Activated CD8-positive, alpha-beta memory T cell treated with anti-CD3 and anti-CD28 coated beads, Interleukin-2, amount 10 ng/mL, durations not matched to agents 7 days and 5 days (primary cell): Measurements from ENCODE around the gene CMTM2. TPM values are rescaled to one million over a fixed set of nuclear protein-coding genes. Genes with fewer than 3 reads are reported as not detected.
A peak's percentile ranks its signal among the peaks of the same experiment; 100 is the strongest.

Source experiments
- ATAC-seq: fragments of 150-1000 bp; cut with Tn5 transposase; one replicate; pipeline ENCODE4 v1.10.0; 2021; ENCODE audit warnings: moderate library complexity
- CTCF ChIA-PET: fragments of 350-600 bp; sonication (Branson Sonifier 250); formaldehyde crosslinking; loops from one replicate; lab custom pipeline; 2021; ENCODE audit warnings: antibody characterized with exemption; lab: Charles Lee
- DNase-seq: peaks from one replicate; pipeline ENCODE4 v3.0.0-alpha.2; 2020
- H3K27ac Mint-ChIP-seq: one replicate; pipeline ENCODE4 v1.8.0; 2021; ENCODE audit warnings: mild to moderate bottlenecking, mixed read lengths
- H3K27me3 Mint-ChIP-seq: one replicate; pipeline ENCODE4 v1.8.0; 2021; ENCODE audit warnings: mixed read lengths
- H3K36me3 Mint-ChIP-seq: one replicate; pipeline ENCODE4 v1.8.0; 2021; ENCODE audit warnings: mild to moderate bottlenecking, mixed read lengths
- H3K4me1 Mint-ChIP-seq: one replicate; pipeline ENCODE4 v1.8.0; 2021; ENCODE audit warnings: mixed read lengths
- H3K4me3 Mint-ChIP-seq: one replicate; pipeline ENCODE4 v1.8.0; 2021; ENCODE audit warnings: mild to moderate bottlenecking, moderate library complexity, mixed read lengths
- H3K9me3 Mint-ChIP-seq: one replicate; pipeline ENCODE4 v1.8.0; 2022; ENCODE audit warnings: low read depth, mixed read lengths
- total RNA-seq, 2 experiments: library from RNA; stranded (reverse); gene quantifications; one replicate each; pipeline ENCODE4 v1.2.3, GENCODE V29; 2021

CMTM2 gene
- total RNA-seq, result 1 to 10 TPM; 1.1 to 1.6 TPM

GRCh38 chr16:66578651-66579531, at the start of gene CMTM2:
Gene CMTM2 (plus strand): TSS chr16:66579463. CDS start chr16:66579608, 145 bp downstream.
- ATAC-seq (peak; percentile 39), DNase-seq (no peak)
- Mint-ChIP-seq H3K27me3 (peaks cover 42% of the 10 kb centered on the region), H3K36me3 (peaks cover 8% of the 10 kb centered on the region), H3K4me1 (peaks cover 20% of the 10 kb centered on the region), H3K9me3 (no peaks in the 10 kb centered on the region), H3K27ac (no peak within 1 kb of the TSS), H3K4me3 (no peak within 1 kb of the TSS)
- CTCF ChIA-PET, result interaction anchor here (1.0 to 2.7 kb wide), 7 partner anchors 9 to 172 kb away, joined by 3 to 10 read pairs (median 5); partner anchors contain the start of gene CKLF

GRCh38 chr16:66529475-66529874, 49.8 kb upstream of the CMTM2 start:
- DNase-seq (no peak), ATAC-seq (no peak)
- CTCF ChIA-PET, result no interaction called here
- no peaks in the 10 kb centered on the region for H3K9me3 Mint-ChIP-seq
- no peak overlapping the region for H3K4me3 Mint-ChIP-seq
- peaks cover 6% of the 10 kb centered on the region for H3K36me3 Mint-ChIP-seq
- H3K4me1 Mint-ChIP-seq, result peaks cover 32% of the 10 kb centered on the region
- no peaks in the 10 kb centered on the region for H3K27me3 Mint-ChIP-seq
- H3K27ac Mint-ChIP-seq, result no peak overlapping the region

GRCh38 chr16:66534376-66534799, 44.9 kb upstream of the CMTM2 start:
- H3K27ac Mint-ChIP-seq, result no peak overlapping the region
- DNase-seq (no peak), ATAC-seq (no peak)
- H3K9me3 Mint-ChIP-seq, result no peaks in the 10 kb centered on the region
- H3K27me3 Mint-ChIP-seq, result no peaks in the 10 kb centered on the region
- no peak overlapping the region for H3K4me3 Mint-ChIP-seq
- H3K4me1 Mint-ChIP-seq, result peaks cover 7% of the 10 kb centered on the region
- CTCF ChIA-PET, result no interaction called here
- peaks cover 1% of the 10 kb centered on the region for H3K36me3 Mint-ChIP-seq

GRCh38 chr16:66536525-66536924, 42.7 kb upstream of the CMTM2 start:
- no peak for DNase-seq
- Mint-ChIP-seq H3K27me3 (no peaks in the 10 kb centered on the region), H3K27ac (no peak overlapping the region), H3K4me3 (no peak overlapping the region), H3K36me3 (peaks cover 3% of the 10 kb centered on the region), H3K9me3 (no peaks in the 10 kb centered on the region), H3K4me1 (peaks cover 16% of the 10 kb centered on the region)
- no peak for ATAC-seq
- CTCF ChIA-PET, result interaction anchor here (0.8 to 1.8 kb wide), 5 partner anchors 10 to 67 kb away, joined by 3 to 5 read pairs (median 3); no protein-coding TSS in a partner anchor

- CTCF ChIA-PET, result interaction anchor here (0.8 to 1.2 kb wide), 3 partner anchors 18 to 67 kb away, joined by 3 read pairs; no protein-coding TSS in a partner anchor
These were observed 42.0 kb upstream of the CMTM2 start for GRCh38 chr16:66537236-66537635.

GRCh38 chr16:66538910-66539309, 40.4 kb upstream of the CMTM2 start:
- ATAC-seq, result no peak
- Mint-ChIP-seq H3K4me3 (no peak overlapping the region), H3K4me1 (peaks cover 16% of the 10 kb centered on the region), H3K9me3 (no peaks in the 10 kb centered on the region), H3K27ac (peak overlapping the region; percentile 4), H3K36me3 (peaks cover 1% of the 10 kb centered on the region), H3K27me3 (no peaks in the 10 kb centered on the region)
- CTCF ChIA-PET, result interaction anchor here (0.6 to 1.7 kb wide), 2 partner anchors 12 to 17 kb away, joined by 4 read pairs; partner anchors contain the start of gene TK2
- no peak for DNase-seq

More at GRCh38 chr16:66537236-66537635, 42.0 kb upstream of the CMTM2 start:
- H3K4me3 Mint-ChIP-seq, result no peak overlapping the region
- ATAC-seq (no peak), DNase-seq (no peak)
- H3K36me3 Mint-ChIP-seq, result peaks cover 3% of the 10 kb centered on the region
- peaks cover 16% of the 10 kb centered on the region for H3K4me1 Mint-ChIP-seq
- no peaks in the 10 kb centered on the region for H3K27me3 Mint-ChIP-seq
- H3K27ac Mint-ChIP-seq, result no peak overlapping the region
- no peaks in the 10 kb centered on the region for H3K9me3 Mint-ChIP-seq

GRCh38 chr16:66539623-66540469, 39.4 kb upstream of the CMTM2 start:
- Mint-ChIP-seq H3K9me3 (no peaks in the 10 kb centered on the region), H3K4me3 (peak overlapping the region; percentile 3), H3K27ac (peak overlapping the region; percentile 63), H3K4me1 (peaks cover 16% of the 10 kb centered on the region), H3K36me3 (peaks cover 1% of the 10 kb centered on the region), H3K27me3 (no peaks in the 10 kb centered on the region)
- CTCF ChIA-PET, result interaction anchor here (1.0 to 1.7 kb wide), 6 partner anchors 11 to 28 kb away, joined by 3 to 4 read pairs (median 4); partner anchors contain the start of genes CKLF and TK2
- DNase-seq (no peak), ATAC-seq (peak; percentile 54)

GRCh38 chr16:66541388-66542355, 37.6 kb upstream of the CMTM2 start:
- Mint-ChIP-seq H3K27ac (no peak overlapping the region), H3K9me3 (no peaks in the 10 kb centered on the region), H3K27me3 (no peaks in the 10 kb centered on the region), H3K36me3 (peaks cover 1% of the 10 kb centered on the region), H3K4me1 (peaks cover 17% of the 10 kb centered on the region), H3K4me3 (no peak overlapping the region)
- CTCF ChIA-PET, result interaction anchor here (1.1 to 1.6 kb wide), 4 partner anchors 9 to 135 kb away, joined by 3 to 4 read pairs (median 3); no protein-coding TSS in a partner anchor
- DNase-seq, result no peak
- ATAC-seq, result no peak

- no peak for ATAC-seq
- peaks cover 19% of the 10 kb centered on the region for H3K4me1 Mint-ChIP-seq
- no peak overlapping the region for H3K4me3 Mint-ChIP-seq
- peaks cover 1% of the 10 kb centered on the region for H3K36me3 Mint-ChIP-seq
- no peaks in the 10 kb centered on the region for H3K27me3 Mint-ChIP-seq
- no peak for DNase-seq
- no peak overlapping the region for H3K27ac Mint-ChIP-seq
- H3K9me3 Mint-ChIP-seq, result no peaks in the 10 kb centered on the region
- CTCF ChIA-PET, result interaction anchor here (1.1 to 1.7 kb wide), 3 partner anchors 27 to 136 kb away, joined by 3 to 6 read pairs (median 5); no protein-coding TSS in a partner anchor
These were observed 36.9 kb upstream of the CMTM2 start for GRCh38 chr16:66542396-66542795.

GRCh38 chr16:66543541-66543940, 35.7 kb upstream of the CMTM2 start:
- H3K9me3 Mint-ChIP-seq, result no peaks in the 10 kb centered on the region
- CTCF ChIA-PET, result interaction anchor here (0.6 to 1.7 kb wide), 6 partner anchors 8 to 61 kb away, joined by 3 to 6 read pairs (median 4); partner anchors contain the start of gene CKLF
- H3K36me3 Mint-ChIP-seq, result peaks cover 1% of the 10 kb centered on the region
- peaks cover 29% of the 10 kb centered on the region for H3K4me1 Mint-ChIP-seq
- H3K27me3 Mint-ChIP-seq, result no peaks in the 10 kb centered on the region
- ATAC-seq, result no peak
- DNase-seq, result no peak
- no peak overlapping the region for H3K4me3 Mint-ChIP-seq
- H3K27ac Mint-ChIP-seq, result peak overlapping the region; percentile 20

GRCh38 chr16:66544016-66544757, 35.1 kb upstream of the CMTM2 start:
- CTCF ChIA-PET, result interaction anchor here (1.1 to 1.7 kb wide), 4 partner anchors 21 to 65 kb away, joined by 3 to 6 read pairs (median 4); no protein-coding TSS in a partner anchor
- Mint-ChIP-seq H3K4me3 (no peak overlapping the region), H3K4me1 (peaks cover 32% of the 10 kb centered on the region), H3K9me3 (no peaks in the 10 kb centered on the region), H3K36me3 (peaks cover 1% of the 10 kb centered on the region), H3K27me3 (no peaks in the 10 kb centered on the region), H3K27ac (no peak overlapping the region)
- DNase-seq (no peak), ATAC-seq (no peak)
